H1 (cell line): ENCODE data around the gene ANKS1A. TPM values are rescaled to one million over a fixed set of nuclear protein-coding genes. Genes with fewer than 3 reads are reported as not detected.

Experiments used
- CTCF ChIA-PET: fragments of 300-600 bp; sonication (Branson Sonifier 250); formaldehyde crosslinking; loops from one replicate; lab custom pipeline; 2021; ENCODE audit not compliant: partially characterized antibody; lab: Charles Lee
- POLR2A ChIA-PET: fragments of 300-600 bp; sonication (Branson Sonifier 250); formaldehyde crosslinking; loops from one replicate; lab custom pipeline; 2021; ENCODE audit warnings: inconsistent platforms; ENCODE audit not compliant: partially characterized antibody; lab: Charles Lee
- DNase-seq, 2 experiments: peaks; one replicate each; pipeline versions ENCODE4 v3.0.0 to v3.0.0-alpha.2; 2010 to 2022; ENCODE audit warnings: low spot score in 2 of 2, low read depth in 1 of 2, mixed read lengths in 1 of 2
- FAIRE-seq: peaks from 2 replicates; lab custom pipeline; 2011; peaks lifted over from hg19 to GRCh38; lab: Jason Lieb, UNC
- H2AFZ ChIP-seq: 2 replicates; pipeline ENCODE4 v1.8.1; 2012; ENCODE audit warnings: low read length, inconsistent platforms
- H2AK5ac ChIP-seq: 2 replicates; pipeline ENCODE4 v1.6.1; 2013; ENCODE audit warnings: low read depth, low read length
- H2BK120ac ChIP-seq: replicated peaks from 2 replicates; pipeline ENCODE3; 2013; ENCODE audit warnings: low read depth, low read length, inconsistent platforms
- H2BK12ac ChIP-seq: 2 replicates; pipeline ENCODE4 v1.6.1; 2013; ENCODE audit warnings: low read depth, low read length
- H2BK15ac ChIP-seq: 2 replicates; pipeline ENCODE4 v1.6.1; 2013; ENCODE audit warnings: low read length
- H2BK20ac ChIP-seq: 2 replicates; pipeline ENCODE4 v1.6.1; 2013; ENCODE audit warnings: low read length
- H2BK5ac ChIP-seq: 2 replicates; pipeline ENCODE4 v1.6.1; 2013; ENCODE audit warnings: low read depth, low read length
- H3K14ac ChIP-seq: 2 replicates; pipeline ENCODE4 v1.6.1; 2013; ENCODE audit warnings: inconsistent platforms; ENCODE audit not compliant: insufficient read length
- H3K18ac ChIP-seq: 2 replicates; pipeline ENCODE4 v1.6.1; 2013; ENCODE audit warnings: low read length; ENCODE audit errors: extremely low read depth
- H3K23ac ChIP-seq: 2 replicates; pipeline ENCODE4 v1.6.1; 2013; ENCODE audit warnings: inconsistent platforms; ENCODE audit not compliant: insufficient read length
- H3K23me2 ChIP-seq: 2 replicates; pipeline ENCODE4 v1.6.1; 2013; ENCODE audit warnings: low read depth, low read length
- H3K27ac ChIP-seq: 2 replicates; pipeline ENCODE4 v1.6.1; 2011; ENCODE audit warnings: low read depth, low read length, inconsistent platforms
- H3K27me3 ChIP-seq, 4 experiments: replicated peaks in 1 of 4; 1 replicate in 1 of 4; 2 replicates in 3 of 4; pipeline versions ENCODE4 v1.6.1 to v1.8.1; 2011 to 2013; ENCODE audit warnings: low read length in 3 of 4, mild to moderate bottlenecking in 3 of 4, inconsistent platforms in 2 of 4, mixed read lengths in 2 of 4, moderate library complexity in 1 of 4; ENCODE audit not compliant: control insufficient read depth in 3 of 4, insufficient read depth in 3 of 4; ENCODE audit errors: extremely low read depth in 1 of 4
- H3K36me3 ChIP-seq, 4 experiments: 2 replicates each; pipeline versions ENCODE4 v1.6.1 to v1.8.1; 2011 to 2013; ENCODE audit warnings: mild to moderate bottlenecking in 4 of 4, low read length in 3 of 4, moderate library complexity in 2 of 4, control low read depth in 1 of 4, inconsistent platforms in 1 of 4; ENCODE audit not compliant: insufficient read depth in 4 of 4, control insufficient read depth in 2 of 4
- H3K4ac ChIP-seq: replicated peaks from 2 replicates; pipeline ENCODE3; 2013; ENCODE audit warnings: low read length, low read depth, mixed read lengths, inconsistent platforms; ENCODE audit not compliant: insufficient read length
- H3K4me1 ChIP-seq, 4 experiments: replicated peaks in 1 of 4; 1 replicate in 1 of 4; 2 replicates in 3 of 4; pipeline versions ENCODE4 v1.6.1 to v1.8.1; 2011 to 2013; ENCODE audit warnings: low read length in 3 of 4, inconsistent platforms in 2 of 4, mixed read lengths in 1 of 4; ENCODE audit not compliant: insufficient read depth in 4 of 4, control insufficient read depth in 3 of 4
- H3K4me2 ChIP-seq, 2 experiments: 2 replicates each; pipeline versions ENCODE4 v1.6.1 to v1.8.1; 2011 to 2013; ENCODE audit warnings: low read depth in 2 of 2, low read length in 2 of 2, control low read depth in 1 of 2, inconsistent platforms in 1 of 2, mild to moderate bottlenecking in 1 of 2; ENCODE audit not compliant: insufficient read depth in 1 of 2
- H3K4me3 ChIP-seq, 4 experiments: fragments of 200-600, 300-600 bp in 1 of 4; sonication (generic), shearing (Covaris generic), sonication (Bioruptor Twin) in 1 of 4; 2 replicates each; pipeline versions ENCODE4 v1.5.1 to v1.8.1; 2011 to 2016; ENCODE audit warnings: low read length in 4 of 4, low read depth in 3 of 4, control low read depth in 2 of 4, inconsistent platforms in 2 of 4, mild to moderate bottlenecking in 2 of 4, mixed read lengths in 1 of 4, moderate library complexity in 1 of 4; ENCODE audit not compliant: insufficient read depth in 2 of 4; ENCODE audit errors: extremely low read depth in 1 of 4
- H3K56ac ChIP-seq: replicated peaks from 2 replicates; pipeline ENCODE3; 2013; ENCODE audit warnings: low read depth, mild to moderate bottlenecking, mixed read lengths, low read length, inconsistent platforms; ENCODE audit not compliant: insufficient read length
- H3K79me1 ChIP-seq: 2 replicates; pipeline ENCODE4 v1.6.1; 2013; ENCODE audit warnings: low read depth, low read length, control low read depth
- H3K79me2 ChIP-seq, 2 experiments: 2 replicates each; pipeline versions ENCODE4 v1.6.1 to v1.8.1; 2012 to 2013; ENCODE audit warnings: low read length in 2 of 2, mild to moderate bottlenecking in 2 of 2, inconsistent platforms in 1 of 2; ENCODE audit not compliant: insufficient read depth in 2 of 2, control insufficient read depth in 1 of 2
- H3K9ac ChIP-seq, 4 experiments: replicated peaks in 1 of 4; 1 replicate in 1 of 4; 2 replicates in 3 of 4; pipeline versions ENCODE4 v1.6.1 to v1.8.1; 2011 to 2013; ENCODE audit warnings: low read depth in 3 of 4, low read length in 3 of 4, control low read depth in 2 of 4, mild to moderate bottlenecking in 2 of 4, moderate library complexity in 2 of 4, inconsistent platforms in 1 of 4; ENCODE audit errors: extremely low read depth in 1 of 4
- H3K9me3 ChIP-seq, 2 experiments: 2 replicates each; pipeline versions ENCODE4 v1.6.1 to v1.8.1; 2012 to 2013; ENCODE audit warnings: mild to moderate bottlenecking in 2 of 2, moderate library complexity in 2 of 2, control low read depth in 1 of 2, inconsistent platforms in 1 of 2, low read depth in 1 of 2, low read length in 1 of 2, mixed read lengths in 1 of 2; ENCODE audit not compliant: insufficient read depth in 2 of 2
- H4K20me1 ChIP-seq, 2 experiments: replicated peaks in 1 of 2; 2 replicates each; pipeline versions ENCODE3 to v1.8.1; 2011 to 2013; ENCODE audit warnings: inconsistent platforms in 2 of 2, low read length in 2 of 2, mild to moderate bottlenecking in 1 of 2; ENCODE audit not compliant: insufficient read depth in 2 of 2, control insufficient read depth in 1 of 2
- H4K5ac ChIP-seq: 2 replicates; pipeline ENCODE4 v1.6.1; 2013; ENCODE audit warnings: low read length, low read depth, mixed read lengths, inconsistent platforms; ENCODE audit not compliant: insufficient read length
- H4K8ac ChIP-seq: 2 replicates; pipeline ENCODE4 v1.8.0; 2013; ENCODE audit warnings: mild to moderate bottlenecking, moderate library complexity, low read length, inconsistent platforms; ENCODE audit not compliant: insufficient read depth; ENCODE audit errors: extremely low read depth
- H4K91ac ChIP-seq: replicated peaks from 2 replicates; pipeline ENCODE3; 2013; ENCODE audit warnings: low read length, mixed read lengths, inconsistent platforms; ENCODE audit not compliant: insufficient read length
- ATF2 ChIP-seq: IDR thresholded peaks from 2 replicates; pipeline ENCODE4 v1.6.1; 2012; ENCODE audit warnings: low read length, inconsistent platforms
- BACH1 ChIP-seq: IDR thresholded peaks from 2 replicates; pipeline ENCODE4 v1.6.1; 2012; ENCODE audit warnings: low read length, improper control_type of control experiment
- BCL11A ChIP-seq, 2 experiments: IDR thresholded peaks; one replicate each; pipeline ENCODE4 v1.6.1; 2011; ENCODE audit warnings: low read depth in 2 of 2, low read length in 2 of 2, mild to moderate bottlenecking in 2 of 2
- CBX5 ChIP-seq: fragments of 300-800, 300-1000 bp; sonication (generic); IDR thresholded peaks from 2 replicates; pipeline ENCODE4 v1.7.1; 2016; ENCODE audit warnings: antibody characterized with exemption, low read length, low read depth
- CHD1 ChIP-seq: IDR thresholded peaks from 2 replicates; pipeline ENCODE4 v1.6.1; 2012; ENCODE audit warnings: low read depth, low read length, improper control_type of control experiment
- EGR1 ChIP-seq: IDR thresholded peaks from 2 replicates; pipeline ENCODE4 v1.6.1; 2011; ENCODE audit warnings: low read depth, low read length, borderline replicate concordance
- JUND ChIP-seq: IDR thresholded peaks from 2 replicates; pipeline ENCODE4 v1.6.1; 2011; ENCODE audit warnings: mild to moderate bottlenecking, improper control_type of control experiment, low read length
- KDM4A ChIP-seq: IDR thresholded peaks from one replicate; pipeline ENCODE4 v1.7.1; 2012; ENCODE audit warnings: low read depth, mild to moderate bottlenecking, moderate library complexity, low read length, inconsistent platforms; ENCODE audit not compliant: severe bottlenecking
- MAX ChIP-seq: IDR thresholded peaks from 2 replicates; pipeline ENCODE4 v1.6.1; 2012; ENCODE audit warnings: inconsistent platforms
- SAP30 ChIP-seq: fragments of 300-600 bp; sonication (generic); IDR thresholded peaks from 2 replicates; pipeline ENCODE4 v1.7.1; 2012; ENCODE audit warnings: low read length, moderate library complexity, mild to moderate bottlenecking, inconsistent platforms; ENCODE audit not compliant: insufficient read depth, insufficient replicate concordance
- TAF1 ChIP-seq: IDR thresholded peaks from 2 replicates; pipeline ENCODE4 v1.6.1; 2011; ENCODE audit warnings: mild to moderate bottlenecking, low read depth, low read length
- TAF7 ChIP-seq: optimal IDR thresholded peaks from 2 replicates; pipeline ENCODE3; 2011; ENCODE audit warnings: low read depth, mild to moderate bottlenecking, inconsistent platforms, low read length, moderate library complexity, borderline replicate concordance
- WGBS, 2 experiments: shearing (Covaris generic) in 1 of 2; methylation state at CpG; one replicate each; pipeline versions ENCODE4 v1.1.6 to v1.1.7; 2013 to 2015; ENCODE audit warnings: low lambda C conversion rate in 2 of 2, mixed read lengths in 2 of 2, inconsistent platforms in 1 of 2, low coverage in 1 of 2, missing lambda C conversion rate in 1 of 2; ENCODE audit not compliant: insufficient replicate concordance in 2 of 2, insufficient coverage in 1 of 2, insufficient read length in 1 of 2; ENCODE audit errors: extremely low coverage in 1 of 2, missing lambda C conversion rate in 1 of 2; 5-methylcytosine and 5-hydroxymethylcytosine counted together
- polyA plus RNA-seq, 7 experiments: library from polyadenylated mRNA; depleted of rRNA in 3 of 7; stranded (reverse) in 5 of 7; unstranded in 2 of 7; fragments of >200 nt in 5 of 7; fragments of 200-250 nt in 2 of 7; gene quantifications; 1 replicate in 5 of 7; 2 replicates in 1 of 7; 4 replicates in 1 of 7; pipeline versions ENCODE4 v1.2.1 to v1.2.3, GENCODE V29; 2011 to 2013; ENCODE audit warnings: missing spikeins in 2 of 7, mixed read lengths in 2 of 7
- total RNA-seq: library from RNA; stranded (reverse); fragmentation: NEBNext Ultra II Directional; extraction: Animal tissue kit (Norgen Biotek cat#: 25700); gene quantifications from 2 replicates; pipeline ENCODE4 v1.2.1, GENCODE V29; 2021

The ANKS1A gene
- total and polyA plus RNA-seq, 2 of the 8 experiments (the other 6 are each of a cell fraction or from before 2014, with no cell fraction given) = 9.8 to 30.9 TPM

GRCh38 chr6:35128042-35128441, 239.0 kb downstream of the ANKS1A start:
- Histone ChIP-seq H3K14ac (no peak overlapping the region), H2BK20ac (no peak overlapping the region), H3K18ac (no peak overlapping the region), H3K27me3 (no peaks in the 10 kb centered on the region), H3K4me3 (no peak overlapping the region), H3K79me2 (no peaks in the 10 kb centered on the region), H2BK120ac (no peak overlapping the region), H2AK5ac (no peak overlapping the region), H3K79me1 (no peaks in the 10 kb centered on the region), H4K91ac (no peak overlapping the region), H3K56ac (no peak overlapping the region), H2AFZ (no peak overlapping the region), H4K8ac (no peak overlapping the region), H3K4ac (no peak overlapping the region), H2BK15ac (no peak overlapping the region), H3K9me3 (peaks cover 0 to 2% of the 10 kb centered on the region in 2 experiments; a peak in 1 of 4 replicates), H3K4me2 (no peak overlapping the region), H3K27ac (no peak overlapping the region), H2BK12ac (no peak overlapping the region), H4K20me1 (no peaks in the 10 kb centered on the region), H2BK5ac (no peak overlapping the region), H3K4me1 (no peaks in the 10 kb centered on the region), H3K9ac (no peak overlapping the region), H3K36me3 (no peaks in the 10 kb centered on the region), H3K23ac (no peak overlapping the region), H4K5ac (no peak overlapping the region), H3K23me2 (no peaks in the 10 kb centered on the region; the same call in 1 of the 2 replicates)
- FAIRE-seq = no peak
- CTCF ChIA-PET = interaction anchor here (0.6 to 3.4 kb wide), 14 partner anchors 11 to 243 kb away, joined by 3 to 36 read pairs (median 4); no protein-coding TSS in a partner anchor
- 84% methylated on average over 4 of the region's 4 CpGs; no CpG with 5 or more reads in 1 of the 2 experiments for WGBS, 2 experiments
- POLR2A ChIA-PET = interaction anchor here (0.8 to 1.1 kb wide), 2 partner anchors 31 to 48 kb away, joined by 3 read pairs; no protein-coding TSS in a partner anchor
- DNase-seq = no peak
- no peak for TF ChIP-seq KDM4A
- TF ChIP-seq BCL11A (IDR thresholded peaks at IDR 0.05; ENCODE audit: low read depth in 2 of 2, low read length in 2 of 2) = no peak
- no peak for TF ChIP-seq BACH1
- no peak for TF ChIP-seq ATF2
- TF ChIP-seq EGR1 = no peak
- TF ChIP-seq CBX5 = no peak
- TF ChIP-seq SAP30 = no peak
- TF ChIP-seq JUND = no peak
- TF ChIP-seq TAF1 = no peak
- TF ChIP-seq MAX = no peak
- no peak for TF ChIP-seq CHD1
- TF ChIP-seq TAF7 = no peak
